Suprapubic skin (tissue), 4 donors: ENCODE measurements around the gene CHMP2A. TPM values are rescaled to one million over a fixed set of nuclear protein-coding genes. Genes with fewer than 3 reads are reported as not detected.

ENCODE experiments used
- DNase-seq, 2 donors: peaks; one replicate each; pipeline ENCODE4 v3.0.0-alpha.2; 2019; ENCODE audit warnings: low spot score in 2 of 2
- H3K27ac ChIP-seq: fragments of 200-600 bp; sonication (generic); one replicate; pipeline ENCODE4 v1.5.1; 2019
- H3K27me3 ChIP-seq: fragments of 200-600 bp; sonication (generic); one replicate; pipeline ENCODE4 v1.5.1; 2019
- H3K36me3 ChIP-seq: fragments of 200-600 bp; sonication (generic); one replicate; pipeline ENCODE4 v1.5.1; 2019
- H3K4me1 ChIP-seq: fragments of 200-600 bp; sonication (generic); one replicate; pipeline ENCODE4 v1.5.1; 2019
- H3K4me3 ChIP-seq: fragments of 200-600 bp; sonication (generic); one replicate; pipeline ENCODE4 v1.5.1; 2019; ENCODE audit warnings: mild to moderate bottlenecking
- H3K9me3 ChIP-seq: fragments of 200-600 bp; sonication (generic); one replicate; pipeline ENCODE4 v1.5.1; 2019
- CTCF ChIP-seq, 2 donors: fragments of 200-600 bp in 1 of 2; fragments of 450-650 bp in 1 of 2; sonication (generic) in 1 of 2; IDR thresholded peaks; one replicate each; pipeline ENCODE4 v1.5.1; 2016 to 2019; ENCODE audit warnings: antibody characterized with exemption in 2 of 2, mild to moderate bottlenecking in 1 of 2, moderate library complexity in 1 of 2
- EP300 ChIP-seq: sonication (generic); formaldehyde crosslinking; IDR thresholded peaks from one replicate; pipeline ENCODE4 v1.6.1; 2017; ENCODE audit warnings: antibody characterized with exemption
- POLR2A ChIP-seq, 2 donors: fragments of 450-650 bp; IDR thresholded peaks; one replicate each; pipeline ENCODE4 v1.6.1; 2017; ENCODE audit warnings: antibody characterized with exemption in 2 of 2, mild to moderate bottlenecking in 2 of 2, moderate library complexity in 2 of 2
- POLR2AphosphoS5 ChIP-seq, 3 donors: sonication (generic); formaldehyde crosslinking; IDR thresholded peaks; one replicate each; pipeline ENCODE4 v1.6.1; 2017; ENCODE audit warnings: antibody characterized with exemption in 3 of 3
- WGBS: methylation state at CpG from one replicate; pipeline ENCODE4 v1.1.5; 2018; 5-methylcytosine and 5-hydroxymethylcytosine counted together
- total RNA-seq, 4 donors: library from RNA; depleted of rRNA; stranded (reverse); fragments of >200 nt; gene quantifications; one replicate each; pipeline ENCODE4 v1.1.0, GENCODE V29; 2016

The CHMP2A gene
- total RNA-seq, 4 donors from 2014 or later: 96.1 to 120 (median 103) TPM

DNA sequence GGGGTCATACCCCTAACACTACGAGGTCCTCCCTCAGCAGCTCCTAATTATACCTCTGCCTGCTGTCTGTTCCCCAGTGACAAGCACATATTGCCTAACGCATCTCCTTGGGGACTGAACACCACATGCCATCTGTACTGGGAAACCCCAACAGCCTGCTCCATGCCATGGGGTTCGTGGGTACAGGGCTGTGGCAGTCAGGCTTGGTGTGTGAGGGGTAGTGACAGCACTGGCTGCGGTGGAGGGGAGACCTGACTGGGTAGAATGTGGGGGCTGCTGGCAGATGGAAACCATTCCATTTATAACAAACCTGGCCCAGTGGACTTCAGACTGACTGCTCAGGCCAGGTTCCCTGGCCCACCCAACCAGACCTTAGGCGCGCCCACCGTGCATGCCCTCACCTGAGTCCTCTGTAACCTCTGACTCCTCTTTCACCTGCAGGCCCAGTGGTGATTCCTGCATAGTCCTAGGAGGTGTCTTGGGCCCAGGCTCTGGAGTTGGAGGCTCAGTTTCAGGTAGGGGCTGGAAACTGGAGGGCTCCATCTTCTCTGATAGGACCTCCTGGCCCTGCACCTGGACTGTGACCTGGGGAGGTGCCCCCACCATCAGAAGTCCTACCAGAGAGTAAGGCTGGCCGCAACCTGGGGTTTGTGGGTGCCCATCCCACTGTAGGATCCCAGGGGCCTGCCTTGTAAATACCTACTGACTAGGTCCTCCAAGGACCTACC, 15.2 kb upstream of the CHMP2A start:
- Histone ChIP-seq H3K4me3 (no peak overlapping the region), H3K36me3 (peaks cover 41% of the 10 kb centered on the region), H3K4me1 (peaks cover 21% of the 10 kb centered on the region), H3K27ac (no peak overlapping the region), H3K9me3 (no peaks in the 10 kb centered on the region), H3K27me3 (no peaks in the 10 kb centered on the region)
- no peak for TF ChIP-seq POLR2A (IDR thresholded peaks at IDR 0.05)
- DNase-seq: peak; percentile 67 to 69
- 89% methylated on average over 5 of the region's 8 CpGs for WGBS

- H3K4me1 ChIP-seq: peaks cover 17% of the 10 kb centered on the region
- WGBS: 86% methylated on average over 4 of the region's 6 CpGs
- no peaks in the 10 kb centered on the region for H3K27me3 ChIP-seq
- peaks cover 41% of the 10 kb centered on the region for H3K36me3 ChIP-seq
- no peaks in the 10 kb centered on the region for H3K9me3 ChIP-seq
- H3K4me3 ChIP-seq: no peak overlapping the region
- DNase-seq: peak; percentile 48 to 53
- TF ChIP-seq POLR2AphosphoS5 (IDR thresholded peaks at IDR 0.05): no peak
- no peak for TF ChIP-seq CTCF (IDR thresholded peaks at IDR 0.05)
- TF ChIP-seq EP300: no peak
- no peak for TF ChIP-seq POLR2A (IDR thresholded peaks at IDR 0.05)
- no peak overlapping the region for H3K27ac ChIP-seq
These were observed 14.5 kb upstream of the CHMP2A start for GRCh38 chr19:58569191-58569942.

DNA sequence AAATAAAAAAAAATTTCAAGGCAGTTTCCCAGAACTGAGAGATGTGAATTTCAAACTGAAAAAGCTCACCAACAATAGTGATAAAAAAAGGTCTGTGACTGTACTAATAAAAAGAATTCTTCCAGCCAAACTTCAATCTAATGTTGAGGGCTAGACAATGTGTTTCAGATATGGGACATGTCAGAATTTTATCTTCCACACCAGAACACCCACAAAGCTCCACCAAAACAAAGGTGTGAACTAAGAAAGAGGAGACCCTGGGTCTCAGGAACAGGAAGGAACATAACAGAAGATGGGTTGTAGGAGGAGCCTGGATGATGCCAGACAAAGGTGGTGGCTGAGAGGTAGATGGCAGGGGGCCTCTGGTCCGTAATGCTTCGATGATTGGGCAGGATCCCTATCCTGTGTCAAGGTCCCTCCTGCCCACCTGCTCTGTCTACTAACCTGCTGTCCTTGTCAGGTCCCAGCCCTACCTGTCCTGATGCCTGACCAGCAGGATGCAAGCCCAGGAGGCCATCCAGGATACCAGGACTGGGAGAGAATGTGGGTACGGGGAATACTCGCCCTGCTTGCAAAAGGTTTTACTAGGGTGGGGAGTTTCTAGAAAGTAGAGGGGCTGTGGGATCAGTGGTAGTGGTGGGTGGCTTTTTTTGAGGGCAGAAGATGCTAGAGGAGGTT, 13.7 kb upstream of the CHMP2A start:
- peaks cover 12% of the 10 kb centered on the region for H3K4me1 ChIP-seq
- peaks cover 41% of the 10 kb centered on the region for H3K36me3 ChIP-seq
- H3K9me3 ChIP-seq: no peaks in the 10 kb centered on the region
- no peak overlapping the region for H3K27ac ChIP-seq
- TF ChIP-seq POLR2AphosphoS5 (IDR thresholded peaks at IDR 0.05) (no peak), EP300 (no peak), POLR2A (IDR thresholded peaks at IDR 0.05) (no peak), CTCF (IDR thresholded peaks at IDR 0.05) (no peak)
- WGBS: 87% methylated on average over 4 of the region's 4 CpGs
- H3K4me3 ChIP-seq: no peak overlapping the region
- no peaks in the 10 kb centered on the region for H3K27me3 ChIP-seq
- peak; percentile 13 to 42 for DNase-seq

GRCh38 chr19:58566989-58567388, 12.1 kb upstream of the CHMP2A start:
- TF ChIP-seq CTCF (IDR thresholded peaks at IDR 0.05) (no peak), POLR2AphosphoS5 (IDR thresholded peaks at IDR 0.05) (no peak), EP300 (no peak), POLR2A (IDR thresholded peaks at IDR 0.05) (no peak)
- Histone ChIP-seq H3K27ac (no peak overlapping the region), H3K9me3 (no peaks in the 10 kb centered on the region), H3K4me3 (no peak overlapping the region), H3K27me3 (no peaks in the 10 kb centered on the region), H3K36me3 (peaks cover 41% of the 10 kb centered on the region), H3K4me1 (peaks cover 21% of the 10 kb centered on the region)
- DNase-seq: no peak
- WGBS: 96% methylated on average over 5 of the region's 5 CpGs

DNA sequence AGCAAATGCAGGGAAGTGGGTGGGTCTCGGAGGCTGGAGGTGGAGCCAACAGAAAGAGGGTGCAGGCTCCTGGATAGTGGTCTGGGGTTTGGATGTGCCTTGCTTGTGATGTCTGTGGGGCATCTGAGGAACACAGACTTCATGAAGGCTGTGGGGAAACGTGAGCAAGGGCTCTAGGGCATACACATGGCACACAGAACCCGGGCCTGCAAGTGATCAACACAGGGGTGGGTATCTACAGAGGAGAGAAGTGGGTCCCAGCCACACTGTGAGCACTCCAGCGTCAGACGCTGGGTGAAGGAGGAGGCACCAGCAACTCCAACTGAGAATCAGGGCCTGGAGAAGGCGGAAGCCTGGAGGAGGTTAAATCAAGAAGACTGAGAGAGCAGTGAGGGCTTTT, 8.9 kb upstream of the CHMP2A start:
- no peak for DNase-seq
- Histone ChIP-seq H3K4me1 (peaks cover 44% of the 10 kb centered on the region), H3K27me3 (no peaks in the 10 kb centered on the region), H3K36me3 (peaks cover 16% of the 10 kb centered on the region), H3K9me3 (no peaks in the 10 kb centered on the region), H3K4me3 (no peak overlapping the region), H3K27ac (no peak overlapping the region)
- TF ChIP-seq CTCF (IDR thresholded peaks at IDR 0.05) (no peak), EP300 (no peak), POLR2A (IDR thresholded peaks at IDR 0.05) (no peak), POLR2AphosphoS5 (IDR thresholded peaks at IDR 0.05) (no peak)
- WGBS: 54% methylated on average over 6 of the region's 6 CpGs
